Jurkat, Clone E6-1 (cell line): ENCODE data around the gene IL4R.
"Not testable (repeated sequence)": the region's sequence is repeated elsewhere in the genome, so short reads cannot be mapped to it uniquely, and the experiment has no call there.

Source experiments
- DNase-seq: peaks from one replicate; pipeline ENCODE4 v3.0.0-alpha.2; 2011; ENCODE audit warnings: low read depth, low spot score
- H3K4me3 ChIP-seq: 2 replicates; pipeline ENCODE4 v1.5.1; 2011; ENCODE audit warnings: mild to moderate bottlenecking, low read length, control low read depth, moderate library complexity

Gene IL4R

GRCh38 chr16:27409958-27410357, 96.2 kb downstream of the IL4R start:
- not testable (repeated sequence) for H3K4me3 ChIP-seq, DNase-seq

DNA sequence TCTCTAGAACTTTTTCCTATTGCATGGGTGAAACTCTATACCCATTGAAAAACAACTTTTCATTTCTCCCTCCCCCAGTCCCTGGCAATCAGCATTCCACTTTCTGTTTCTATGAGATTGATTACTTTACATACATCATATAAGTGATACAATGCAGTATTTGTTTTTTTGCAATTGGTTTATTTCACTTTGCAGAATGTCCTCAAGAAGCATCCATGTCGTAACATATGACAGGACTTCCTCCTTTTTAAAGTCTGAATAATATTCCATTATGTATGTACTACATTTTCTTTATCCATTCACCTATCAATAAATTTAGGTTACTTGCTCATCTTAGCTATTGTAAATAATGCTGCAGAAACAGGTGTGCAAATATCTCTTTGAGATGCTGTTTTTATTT, 97.0 kb downstream of the IL4R start:
- no peak for DNase-seq
- H3K4me3 ChIP-seq = no peak overlapping the region

DNA sequence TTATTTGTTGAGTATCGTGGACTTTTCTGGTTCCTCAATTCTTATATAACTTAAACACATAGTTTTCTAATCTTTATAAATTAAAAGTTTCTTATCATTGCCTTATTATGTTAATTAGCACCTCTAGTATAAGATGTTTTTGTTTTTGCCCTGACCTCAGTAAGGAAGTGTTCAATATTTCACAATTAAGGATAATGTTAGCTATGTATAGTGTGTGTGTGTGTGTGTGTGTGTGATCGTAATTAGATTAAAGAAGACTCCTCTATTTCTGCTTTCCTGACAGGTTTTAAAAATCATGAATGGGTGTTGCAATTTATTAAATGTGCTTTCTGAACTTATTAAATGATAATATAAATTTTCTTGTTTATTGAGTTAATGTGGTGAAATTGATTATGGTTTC, 100.2 kb downstream of the IL4R start:
- no peak for DNase-seq
- H3K4me3 ChIP-seq = no peak overlapping the region
